ENCODE data around the gene IGSF9B. TPM values are rescaled to one million over a fixed set of nuclear protein-coding genes. Genes with fewer than 3 reads are reported as not detected.

The IGSF9B gene
- total RNA-seq, 1 donor, result 0.81 TPM

DNA sequence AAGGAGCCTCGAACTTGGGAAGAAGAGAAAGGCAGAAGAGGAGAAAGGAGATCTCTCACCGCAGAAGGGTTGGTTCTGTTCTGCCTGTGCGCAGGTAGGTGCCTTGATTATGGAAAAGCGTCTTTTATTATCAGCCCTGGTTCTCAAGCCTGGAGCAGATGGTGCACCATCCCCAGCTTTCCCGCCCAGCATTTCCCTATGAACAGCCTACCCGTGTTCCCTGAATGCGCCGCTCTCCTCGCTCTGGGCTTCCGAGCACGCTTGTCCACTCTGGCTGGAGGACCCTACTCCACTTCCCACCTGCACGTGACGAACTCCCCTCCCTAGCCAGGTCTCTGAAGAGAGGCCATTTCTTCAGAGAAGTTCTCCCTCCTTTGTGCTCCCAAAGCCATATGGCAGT is 15.2 kb downstream of the IGSF9B start:
- no peak for DNase-seq (ENCODE audit: low read depth in 2 of 3, low spot score in 2 of 3)

DNA sequence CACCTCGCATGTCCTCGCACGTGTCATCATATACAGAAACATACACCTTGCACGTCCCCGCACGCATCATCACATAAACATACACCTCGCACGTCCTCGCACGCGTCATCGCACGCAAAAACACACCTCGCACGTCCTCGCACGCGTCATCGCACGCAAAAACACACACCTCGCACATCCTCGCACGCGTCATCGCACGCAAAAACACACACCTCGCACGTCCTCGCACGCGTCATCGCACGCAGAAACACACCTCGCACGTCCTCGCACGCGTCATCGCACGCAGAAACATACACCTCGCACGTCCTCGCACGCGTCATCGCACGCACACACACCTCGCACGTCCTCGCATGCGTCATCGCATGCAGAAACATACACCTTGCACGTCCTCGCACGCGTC is 16.7 kb downstream of the IGSF9B start:
- no peak for DNase-seq (ENCODE audit: low read depth in 2 of 3, low spot score in 2 of 3)

DNA sequence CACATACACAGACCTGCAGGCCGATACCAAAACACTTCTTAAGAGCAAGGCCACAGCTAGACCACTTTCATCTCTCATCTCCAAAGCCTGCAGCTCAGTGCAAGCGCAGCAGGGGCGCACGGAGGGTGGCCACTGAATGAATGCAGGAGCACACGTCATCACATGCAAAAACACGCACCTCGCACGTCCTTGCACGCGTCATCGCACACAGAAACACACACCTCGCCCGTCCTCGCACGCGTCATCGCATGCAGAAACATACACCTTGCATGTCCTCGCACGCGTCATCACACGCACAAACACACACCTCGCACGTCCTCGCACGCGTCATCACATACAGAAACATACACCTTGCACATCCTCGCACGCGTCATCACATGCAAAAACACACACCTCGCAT is 17.2 kb downstream of the IGSF9B start:
- no peak for DNase-seq (ENCODE audit: low read depth in 2 of 3, low spot score in 2 of 3)

DNA sequence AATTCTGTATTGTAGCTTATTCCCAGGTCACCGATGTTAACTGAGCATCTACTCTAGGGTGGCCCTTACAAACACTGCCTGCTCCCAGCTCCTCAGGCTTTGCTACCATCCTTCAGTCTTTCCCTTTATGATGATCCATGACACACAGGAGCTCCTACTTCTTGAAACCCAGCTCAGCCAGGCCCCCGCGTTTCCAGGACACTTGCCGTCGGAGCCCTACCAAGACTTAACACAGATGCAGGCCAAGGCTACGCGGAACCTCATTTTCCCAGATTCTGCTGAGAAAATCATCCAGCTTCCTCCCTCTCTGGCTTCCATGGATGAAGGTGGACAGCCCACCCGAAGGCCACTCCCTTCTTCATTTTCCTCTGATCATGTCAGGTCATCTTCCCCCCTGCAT is 18.6 kb downstream of the IGSF9B start:
- DNase-seq (ENCODE audit: low read depth in 2 of 3, low spot score in 2 of 3), result no peak

DNA sequence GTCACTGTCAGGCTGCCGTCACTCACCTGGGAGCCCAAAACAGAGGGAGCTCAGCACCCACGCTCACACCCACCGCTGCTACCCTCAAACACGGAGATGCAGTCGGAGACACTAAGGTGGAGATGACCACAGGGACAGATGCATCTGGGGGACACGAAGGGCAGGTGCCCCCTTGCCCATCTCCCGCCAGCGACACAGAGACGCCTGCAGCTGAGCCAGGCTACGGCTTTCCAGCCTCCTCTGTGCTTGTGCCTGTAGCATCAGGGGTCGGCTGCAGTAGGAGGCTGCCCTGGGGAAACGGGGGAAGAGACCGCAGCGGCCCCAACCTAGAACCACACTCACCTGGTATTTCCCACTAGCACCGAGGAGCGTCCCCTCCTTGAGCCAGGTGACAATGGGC is 19.3 kb downstream of the IGSF9B start:
- DNase-seq (ENCODE audit: low read depth in 2 of 3, low spot score in 2 of 3), result no peak

DNA sequence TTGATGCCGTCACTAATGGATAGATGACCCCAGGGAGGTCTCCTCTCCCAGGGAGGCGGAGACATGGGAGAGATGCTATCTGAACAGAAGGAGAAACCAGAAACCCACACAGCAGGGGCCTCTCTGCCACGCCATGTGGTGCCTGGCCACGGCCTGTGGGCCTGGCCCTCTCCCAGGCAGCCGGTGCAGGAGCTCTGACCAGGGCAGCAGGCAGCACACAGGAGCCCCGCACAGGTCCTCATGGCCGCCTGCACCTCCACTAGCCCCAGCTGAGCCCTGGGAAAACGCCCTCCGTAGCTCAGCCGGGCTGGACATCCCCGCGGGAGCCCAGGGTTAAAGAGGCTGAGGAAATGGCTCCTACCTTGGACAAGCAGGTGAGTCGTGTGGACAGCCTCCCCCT is 19.8 kb downstream of the IGSF9B start:
- DNase-seq (ENCODE audit: low read depth in 2 of 3, low spot score in 2 of 3), result no peak

DNA sequence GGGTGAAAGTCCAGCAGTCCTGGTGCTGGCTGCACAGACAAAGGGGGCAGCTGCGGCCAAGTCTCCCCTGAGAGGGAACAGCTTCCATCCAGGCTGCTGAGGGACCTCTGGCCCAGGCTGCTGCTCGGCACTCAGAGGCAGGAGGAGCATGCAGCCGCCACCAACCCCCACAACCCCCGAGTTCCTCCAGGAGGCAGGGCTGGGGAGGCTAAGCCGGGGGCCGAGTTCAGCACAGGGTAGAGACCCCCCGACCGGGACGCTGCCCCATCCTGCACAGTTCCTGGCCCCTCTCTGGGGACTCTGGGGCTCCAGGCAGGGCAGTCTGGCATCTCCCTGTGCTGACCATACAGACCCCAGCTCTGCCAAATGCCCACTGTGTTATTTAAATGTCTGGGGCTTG is 20.2 kb downstream of the IGSF9B start:
- DNase-seq (ENCODE audit: low read depth in 2 of 3, low spot score in 2 of 3), result no peak

DNA sequence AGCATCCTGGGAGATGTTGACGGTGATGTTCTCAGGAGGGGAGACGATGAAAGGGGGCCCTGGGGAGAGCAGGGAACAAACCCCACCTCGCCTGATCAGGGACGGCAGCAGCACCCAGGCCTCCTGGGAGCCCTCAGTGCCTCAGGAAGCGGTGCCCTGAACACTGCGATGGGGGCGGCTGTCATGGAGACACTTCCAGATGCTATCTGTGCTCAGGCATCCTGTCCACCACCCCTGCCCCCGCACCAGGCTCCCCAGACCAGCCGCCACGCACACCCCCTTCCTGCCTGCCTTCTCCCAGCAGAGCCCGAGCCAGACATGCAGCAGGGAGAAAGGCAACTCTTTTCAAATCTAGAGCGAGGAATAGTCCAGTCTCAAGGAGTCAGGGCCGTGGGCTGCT is 20.6 kb downstream of the IGSF9B start:
- no peak for DNase-seq (ENCODE audit: low read depth in 2 of 3, low spot score in 2 of 3)

DNA sequence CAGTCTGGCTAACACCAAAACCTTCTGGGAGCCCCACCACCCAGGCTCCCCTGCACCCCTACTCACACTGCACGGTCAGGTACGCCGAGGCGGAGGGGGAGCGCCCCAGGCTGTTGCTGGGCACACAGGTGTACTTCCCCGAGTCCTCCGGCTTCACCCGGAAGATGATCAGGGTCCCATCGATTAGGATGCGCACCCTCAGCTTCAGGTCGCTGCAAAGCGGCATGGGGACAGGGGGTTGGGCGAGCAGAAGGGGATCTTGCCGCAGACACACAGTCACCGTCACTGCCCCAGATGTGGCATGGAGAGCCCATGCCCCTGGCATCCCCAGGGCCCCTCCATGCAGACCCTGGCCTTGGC is 21.2 kb downstream of the IGSF9B start:
- DNase-seq (ENCODE audit: low read depth in 2 of 3, low spot score in 2 of 3), result no peak

DNA sequence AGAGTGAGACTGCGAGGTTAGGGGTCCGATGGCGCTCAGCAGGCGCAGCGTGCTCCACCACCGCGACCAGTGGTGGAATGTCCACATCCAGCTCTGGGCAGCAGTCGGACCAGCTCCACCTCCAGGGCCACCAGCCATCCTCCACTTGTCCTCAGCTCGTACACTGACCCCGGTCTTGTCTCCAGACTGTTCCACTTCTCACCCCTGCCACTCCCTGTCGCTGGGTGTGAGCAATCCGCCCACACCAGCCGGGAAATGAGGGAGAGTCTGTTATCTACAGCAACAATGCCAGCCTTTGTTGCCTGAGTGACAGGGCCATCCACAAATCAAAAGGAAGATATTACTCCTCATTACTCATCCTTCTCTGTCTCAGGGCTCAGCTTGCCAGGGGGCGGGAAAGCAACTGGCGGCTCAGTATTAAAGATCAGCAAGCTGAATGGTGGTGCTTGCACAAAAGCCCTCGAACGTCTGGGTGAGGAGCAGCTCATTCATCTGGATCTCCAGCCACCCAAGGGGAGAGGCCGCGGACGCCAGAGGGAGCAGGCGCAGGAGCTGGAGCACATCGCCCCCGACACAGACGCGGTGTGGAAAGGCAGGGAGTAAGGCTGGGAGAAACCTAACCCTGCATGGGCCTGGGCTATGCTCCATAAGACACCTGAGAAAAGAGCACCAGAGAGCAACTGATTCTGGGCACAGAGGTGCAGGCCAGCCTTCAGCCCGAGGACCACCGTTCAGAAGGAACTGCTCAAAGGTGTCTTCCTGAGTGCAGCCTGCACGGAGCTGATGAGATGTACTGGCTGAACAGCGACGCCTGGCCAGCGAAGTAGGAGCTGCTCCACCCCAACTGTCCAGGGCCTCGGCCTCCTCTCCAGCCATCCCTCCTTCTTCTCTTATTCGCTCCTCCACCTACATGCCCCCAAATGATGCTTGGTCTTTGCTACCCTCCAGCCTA is 21.9 kb downstream of the IGSF9B start:
- no peak for DNase-seq (ENCODE audit: low read depth in 2 of 3, low spot score in 2 of 3)

DNA sequence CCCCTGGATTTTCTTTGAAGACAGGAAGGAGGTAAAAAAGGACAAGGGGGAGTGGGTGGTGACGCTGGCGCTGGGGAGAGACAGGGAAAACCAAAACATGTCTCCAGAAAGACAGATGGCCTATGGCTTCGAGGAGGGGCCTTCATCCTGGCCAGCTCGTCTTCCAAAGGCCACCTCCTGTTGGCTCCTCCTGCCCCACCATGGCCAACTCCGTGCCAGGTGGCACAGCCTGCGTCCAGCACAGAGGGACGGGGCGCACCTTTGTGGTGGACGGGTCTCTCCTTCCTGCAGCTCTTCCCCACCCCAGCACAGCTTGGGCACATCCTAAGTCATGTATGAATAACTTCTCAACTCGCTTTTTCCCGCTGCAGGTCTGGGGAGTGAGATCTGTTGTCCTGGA is 22.7 kb downstream of the IGSF9B start:
- DNase-seq (ENCODE audit: low read depth in 2 of 3, low spot score in 2 of 3), result no peak

DNA sequence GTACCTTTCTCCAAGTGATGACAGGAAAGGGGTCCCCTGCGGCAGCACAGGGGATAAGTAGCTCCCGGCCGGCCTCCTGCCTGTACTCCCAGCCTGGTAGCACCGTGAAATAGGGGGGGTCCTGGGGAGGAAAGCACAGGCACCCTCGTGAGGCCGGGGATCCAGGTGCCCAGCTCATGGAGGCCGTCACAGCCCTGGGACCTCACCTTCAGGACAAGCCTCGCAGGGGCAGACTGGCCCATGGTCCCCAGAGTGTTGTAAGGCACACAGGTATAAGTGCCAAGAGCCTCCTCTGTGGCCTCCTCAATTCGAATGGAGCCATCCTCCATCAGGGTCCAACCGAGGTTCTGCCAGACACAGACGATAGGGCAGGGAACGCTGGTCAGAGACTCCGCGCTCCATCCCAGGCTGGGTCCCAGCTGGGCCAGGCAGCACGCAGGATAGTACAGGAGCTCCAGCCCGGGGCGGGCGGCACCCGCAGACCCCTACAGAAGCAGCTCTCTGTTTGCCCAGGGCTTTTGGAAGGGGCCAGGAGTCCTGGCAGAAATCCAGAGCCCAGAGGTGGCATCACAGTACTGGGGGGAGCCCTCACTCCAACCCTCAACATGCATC is 25.2 kb downstream of the IGSF9B start:
- DNase-seq (ENCODE audit: low read depth in 2 of 3, low spot score in 2 of 3), result no peak

DNA sequence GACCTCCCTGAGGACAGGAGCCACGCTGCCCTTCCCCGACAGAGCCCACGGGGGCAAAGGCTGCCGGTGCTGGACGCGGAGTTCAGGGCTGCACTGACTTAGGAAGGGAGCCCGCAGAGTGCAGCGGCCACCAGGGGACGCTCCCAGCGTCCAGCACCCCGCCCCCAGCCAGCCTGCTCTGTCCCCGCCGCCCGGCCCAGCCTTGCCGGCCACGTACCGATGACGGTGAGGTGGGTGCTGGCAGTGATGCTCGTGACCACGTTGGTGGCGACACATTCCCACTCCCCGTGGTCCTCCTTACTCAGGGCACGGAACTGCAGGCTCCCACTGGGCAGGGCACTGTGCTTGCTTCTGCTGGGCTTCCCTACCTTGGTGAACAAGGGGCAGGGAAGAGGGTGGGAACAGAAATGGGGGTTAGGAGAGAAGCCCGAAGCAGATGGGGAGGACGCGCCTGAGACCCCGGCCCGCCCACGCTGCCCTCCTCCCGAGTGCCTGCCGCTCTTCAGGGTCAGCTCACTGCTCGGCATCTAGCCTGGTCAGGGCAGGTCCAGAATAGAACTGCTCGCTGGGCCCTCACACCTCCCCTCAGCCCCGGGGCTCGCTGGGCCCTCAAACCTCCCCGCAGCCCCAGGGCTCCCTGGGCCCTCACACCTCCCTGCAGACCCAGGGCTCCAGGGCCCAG is 25.9 kb downstream of the IGSF9B start:
- no peak for DNase-seq (ENCODE audit: low read depth in 2 of 3, low spot score in 2 of 3)

DNA sequence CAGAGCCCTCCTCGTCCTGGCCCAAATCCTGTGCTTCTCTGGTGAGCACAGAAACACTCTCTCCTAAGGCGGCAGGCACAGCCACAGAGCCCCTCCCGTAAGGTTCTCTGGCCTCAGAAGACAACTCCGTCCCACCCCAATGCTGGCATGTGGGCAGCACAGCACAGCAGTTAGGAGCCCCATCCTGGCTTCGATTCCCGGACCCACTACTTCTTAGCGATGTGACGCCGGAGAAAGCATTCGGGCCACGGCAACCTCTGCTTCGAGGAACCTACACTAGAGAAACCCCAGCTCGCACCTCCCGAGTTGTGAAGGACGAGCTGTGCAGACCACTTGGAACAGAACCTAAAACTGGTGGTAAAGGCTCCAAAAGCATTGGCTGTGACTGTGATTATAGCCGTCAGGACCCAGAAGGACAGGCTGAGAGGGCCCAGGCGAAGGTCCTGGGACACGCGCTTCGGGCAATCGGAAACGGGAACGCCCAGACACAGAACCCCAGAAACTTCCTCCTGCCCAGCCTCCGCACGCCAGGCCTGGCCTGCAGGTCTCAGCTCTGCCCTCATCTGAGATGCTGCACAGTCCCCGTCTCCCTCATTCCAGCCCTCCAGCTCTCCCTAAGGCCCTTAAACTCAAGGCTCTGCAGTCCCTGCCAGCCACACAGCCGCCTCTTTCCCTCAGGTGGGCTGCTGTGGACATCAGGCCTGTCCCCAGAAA is 26.6 kb downstream of the IGSF9B start:
- DNase-seq (ENCODE audit: low read depth in 2 of 3, low spot score in 2 of 3), result no peak

DNA sequence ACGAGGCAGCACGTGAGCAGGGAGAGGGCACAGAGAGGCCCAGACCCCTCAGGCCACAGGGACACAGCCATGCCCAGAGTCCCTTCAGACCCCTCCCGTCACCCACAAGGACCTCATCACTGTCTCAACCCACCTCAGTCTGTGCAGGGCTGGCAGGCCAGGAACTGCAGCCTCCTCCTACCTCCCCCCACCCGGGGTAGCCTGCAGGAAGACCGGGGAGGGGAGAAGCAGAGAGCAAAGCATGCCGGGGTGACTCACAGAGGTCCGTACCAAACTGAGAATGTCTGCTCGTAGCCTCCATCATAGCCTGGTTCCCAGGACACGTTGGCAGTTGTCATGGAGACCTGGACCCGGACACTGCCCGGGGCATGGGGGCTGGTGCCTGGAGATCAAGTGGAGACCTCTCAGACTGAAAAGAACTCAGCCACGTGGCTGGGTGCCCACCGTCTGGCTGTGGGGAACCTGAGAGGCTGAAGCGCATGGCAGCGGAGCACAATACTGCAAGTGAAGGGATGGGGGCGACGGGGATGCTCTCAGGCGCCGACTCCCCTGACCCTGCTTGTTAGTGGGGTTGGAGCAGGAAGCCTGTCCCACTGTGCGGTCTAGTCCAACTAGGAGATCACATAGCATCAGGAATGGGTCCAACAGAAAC is 27.2 kb downstream of the IGSF9B start:
- no peak for DNase-seq (ENCODE audit: low read depth in 2 of 3, low spot score in 2 of 3)

DNA sequence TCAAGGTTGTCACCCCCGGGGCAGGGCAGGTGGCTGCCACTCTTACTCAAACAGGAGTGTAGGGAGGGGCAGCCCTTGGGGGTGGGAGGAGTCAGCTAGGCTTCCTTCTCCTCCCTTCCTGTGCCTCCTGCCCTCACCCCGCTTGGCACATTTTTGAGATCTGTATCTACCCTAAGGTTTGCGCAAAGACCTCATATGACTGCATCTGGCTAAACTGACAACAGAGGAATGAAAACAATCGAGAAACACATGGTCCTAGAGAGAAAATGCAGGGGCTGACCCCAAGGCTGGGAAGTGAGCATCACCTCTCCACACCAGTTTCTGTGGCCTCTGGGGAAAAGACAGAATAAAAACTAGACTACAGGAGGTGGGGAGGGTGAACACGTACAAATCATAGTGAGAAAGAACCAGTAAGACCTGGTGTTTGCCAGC is 28.1 kb downstream of the IGSF9B start:
- DNase-seq (ENCODE audit: low read depth in 2 of 3, low spot score in 2 of 3), result peak in 1 of 3 donors; percentile 45

DNA sequence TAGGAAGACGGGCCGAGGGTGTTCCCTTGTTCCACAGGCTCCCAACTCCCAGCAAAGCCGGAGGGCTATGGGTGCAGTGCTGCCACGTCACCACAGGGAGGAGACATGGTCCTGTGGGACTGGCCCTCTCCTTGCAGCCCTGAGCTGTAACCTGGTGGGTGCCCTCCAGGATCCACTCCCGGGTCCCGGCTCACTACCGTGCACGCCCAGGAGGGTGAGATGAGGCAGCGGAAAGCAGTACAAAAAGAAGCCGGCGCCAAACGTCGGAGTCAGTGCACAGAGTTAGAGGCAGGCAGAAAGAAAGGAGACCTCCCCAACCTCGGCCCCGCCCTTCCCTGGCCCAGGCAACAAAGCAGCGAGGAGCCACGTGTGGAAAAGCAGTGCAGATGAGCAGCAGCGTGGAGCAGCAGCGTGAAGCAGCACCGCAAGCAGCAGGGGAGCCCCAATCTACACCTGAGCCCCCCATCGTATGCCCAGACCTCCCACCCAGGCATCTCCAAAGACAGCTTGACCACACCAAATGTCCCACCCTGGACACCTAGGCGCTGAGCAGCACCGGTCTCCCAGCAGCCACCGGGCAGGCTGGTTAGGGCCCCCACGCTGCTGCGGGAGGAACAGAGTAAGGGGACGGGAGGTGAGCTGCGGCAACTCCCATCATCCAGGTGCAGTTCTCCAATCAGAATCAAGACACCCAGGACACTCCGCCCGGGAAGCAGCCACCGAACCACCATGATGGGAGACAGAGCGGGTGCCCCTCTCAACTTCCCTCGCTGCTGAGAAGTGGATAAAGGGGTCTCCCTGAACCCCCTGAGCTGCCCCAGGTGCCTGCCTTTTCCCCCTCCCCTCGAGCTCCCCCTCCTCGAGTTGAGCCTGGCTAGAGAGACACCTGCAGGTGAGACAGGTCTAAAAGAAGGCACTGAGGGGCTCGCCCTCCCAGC is 28.8 kb downstream of the IGSF9B start:
- peak in 2 of 3 donors; percentile 47 to 63 for DNase-seq (ENCODE audit: low read depth in 2 of 3, low spot score in 2 of 3)

DNA sequence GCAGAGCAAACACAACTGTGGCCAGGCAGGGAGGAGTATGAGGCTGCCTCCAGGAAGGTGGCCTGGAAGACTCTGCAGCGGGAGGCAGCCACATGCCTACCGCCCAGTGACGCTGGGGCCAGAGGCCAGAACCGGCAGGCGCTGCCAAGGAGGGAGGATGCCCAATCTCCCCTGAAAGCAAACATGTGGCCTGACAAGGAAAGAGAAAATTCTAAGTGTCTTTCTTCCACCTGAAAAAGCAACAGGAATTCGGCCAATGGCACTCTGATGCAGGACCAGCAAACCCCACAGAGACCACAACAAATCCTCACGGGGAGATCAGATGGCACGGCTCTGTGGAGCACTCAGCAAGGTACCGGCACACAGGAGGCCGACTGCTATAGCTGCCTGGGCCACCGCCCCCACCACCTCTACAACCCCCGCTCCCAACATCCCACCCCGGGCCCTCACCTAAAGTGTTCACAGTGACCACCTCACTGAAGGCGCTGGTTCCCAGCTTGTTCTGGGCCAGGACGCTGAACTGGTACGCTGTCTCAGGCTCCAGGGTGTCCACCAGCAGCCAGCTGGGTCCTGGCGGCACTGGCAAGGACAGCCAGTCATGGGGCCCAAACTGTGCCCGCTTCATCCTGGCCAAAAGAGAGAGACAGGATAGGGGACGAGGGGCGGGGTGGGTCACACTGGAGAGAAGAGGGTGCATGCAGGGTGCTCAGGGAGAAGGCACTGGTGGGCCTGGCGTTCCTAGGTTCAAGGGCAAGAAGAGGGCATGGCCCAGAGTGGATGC is 30.1 kb downstream of the IGSF9B start:
- no peak for DNase-seq (ENCODE audit: low read depth in 2 of 3, low spot score in 2 of 3)

DNA sequence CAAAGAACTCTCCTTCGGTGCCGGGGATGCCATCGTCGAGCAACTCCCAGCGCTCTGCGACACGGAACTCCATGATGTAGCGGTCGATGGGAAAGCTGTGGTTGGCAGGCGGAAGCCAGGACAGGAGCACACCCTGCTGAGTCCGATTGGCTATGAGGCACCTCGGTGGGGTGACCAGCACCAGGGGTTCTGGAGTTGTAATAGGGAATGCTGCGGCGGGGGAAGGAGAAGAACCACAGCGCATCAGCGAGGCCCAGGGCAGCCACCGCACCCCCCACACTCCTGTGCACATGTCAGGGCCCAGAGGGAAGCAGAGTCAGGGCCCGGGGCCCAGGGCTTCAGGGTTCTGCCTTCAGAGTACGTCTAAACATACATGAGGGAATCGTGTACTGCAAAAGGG is 31.0 kb downstream of the IGSF9B start:
- no peak for DNase-seq (ENCODE audit: low read depth in 2 of 3, low spot score in 2 of 3)

Measured in hematopoietic multipotent progenitor cell (in vitro differentiated cells).